NCI-H748 (cell line): Measurements from ENCODE around the gene WNT9B.

Experiments used
- DNase-seq: peaks from one replicate; lab custom pipeline; 2025; ENCODE audit not compliant: unreplicated experiment; lab: John Stamatoyannopoulos, UW

Gene WNT9B

DNA sequence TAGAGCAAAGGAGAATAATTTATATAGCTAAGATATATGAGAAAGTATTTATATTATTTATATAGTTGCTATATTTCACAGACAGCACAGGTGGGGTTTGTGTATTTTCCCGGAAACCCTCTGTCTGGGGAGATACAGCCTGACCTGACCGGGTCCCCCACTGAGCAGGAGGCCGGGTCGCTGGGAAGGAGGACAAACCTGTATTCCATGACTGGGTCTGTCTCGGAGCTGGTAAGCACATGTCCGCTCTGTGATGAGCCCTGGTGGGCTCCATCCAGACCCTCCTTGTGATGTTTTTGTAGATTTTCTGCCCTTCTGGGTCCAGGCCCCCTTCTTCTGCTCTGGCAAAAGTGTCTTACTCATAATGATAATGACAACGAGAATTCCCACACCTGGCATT is 27.7 kb downstream of the WNT9B start:
- DNase-seq: no peak

DNA sequence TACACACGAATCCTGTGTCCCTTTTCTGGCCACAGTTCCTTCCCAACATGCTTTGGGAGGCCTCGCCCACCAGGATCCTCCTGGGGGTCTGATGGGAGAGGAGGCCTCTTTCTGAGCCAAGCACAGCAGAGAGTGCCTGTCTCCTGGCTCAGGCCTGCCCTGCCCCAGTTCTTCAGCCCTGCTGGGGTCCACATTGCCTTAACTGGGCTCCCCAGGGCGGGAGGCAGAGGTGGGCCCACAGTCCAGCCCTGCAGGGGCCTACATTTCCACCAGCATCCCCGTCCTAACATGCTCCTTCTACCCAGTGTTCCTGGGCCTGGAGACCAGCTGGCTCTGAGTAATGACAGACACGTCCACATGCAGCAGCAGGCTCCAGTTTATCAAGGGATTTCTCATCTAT is 29.6 kb downstream of the WNT9B start:
- no peak for DNase-seq

DNA sequence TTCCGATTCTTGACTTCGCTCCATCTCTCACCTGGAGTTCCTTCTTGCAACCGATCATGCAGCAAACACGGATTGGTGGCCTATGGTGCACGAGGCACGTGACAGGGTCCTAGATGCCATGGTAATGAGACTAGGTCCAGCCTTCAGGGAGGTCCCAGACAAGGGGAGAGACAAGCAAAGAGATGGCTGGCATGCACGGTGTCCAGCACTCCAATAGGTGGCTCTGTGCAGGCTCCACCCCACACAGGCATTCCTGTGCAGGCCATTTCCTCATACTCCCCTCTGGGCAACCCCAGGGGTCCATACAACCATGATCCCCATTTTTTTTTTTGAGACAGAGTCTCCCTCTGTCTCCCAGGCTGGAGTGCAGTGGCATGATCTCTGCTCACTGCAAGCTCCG is 31.3 kb downstream of the WNT9B start:
- DNase-seq: no peak

DNA sequence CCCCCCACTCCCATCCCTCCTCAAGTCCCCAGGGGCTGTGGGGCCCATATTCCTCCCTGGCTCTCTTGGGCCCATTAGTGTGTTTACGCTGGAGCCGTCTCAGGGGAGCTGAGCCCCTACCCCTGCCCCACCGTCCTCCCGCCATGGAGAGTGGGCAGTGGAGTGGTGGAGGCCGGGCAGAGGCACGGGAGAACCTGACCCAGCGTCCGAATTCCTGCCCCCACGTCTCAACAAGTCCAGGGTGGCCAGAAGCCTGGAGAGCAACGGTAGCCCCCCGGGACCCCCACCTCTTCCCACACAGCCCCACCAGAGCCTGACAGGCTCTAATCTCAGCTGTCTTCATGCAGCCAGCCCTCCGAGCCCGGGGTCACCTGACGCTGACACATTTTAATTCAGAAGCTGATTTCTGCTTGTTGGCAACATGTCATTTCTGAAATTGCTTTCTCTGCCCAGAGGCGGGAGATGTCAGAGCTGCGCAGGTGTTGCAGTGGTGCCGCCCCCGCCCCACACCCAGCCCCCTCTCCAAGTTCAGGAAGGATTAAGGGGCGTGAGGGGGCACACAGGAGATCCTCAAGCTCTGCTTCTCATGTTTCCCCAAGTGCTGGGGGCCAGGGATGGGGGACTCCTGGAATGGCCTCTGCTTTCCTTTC is 32.6 kb downstream of the WNT9B start:
- no peak for DNase-seq

DNA sequence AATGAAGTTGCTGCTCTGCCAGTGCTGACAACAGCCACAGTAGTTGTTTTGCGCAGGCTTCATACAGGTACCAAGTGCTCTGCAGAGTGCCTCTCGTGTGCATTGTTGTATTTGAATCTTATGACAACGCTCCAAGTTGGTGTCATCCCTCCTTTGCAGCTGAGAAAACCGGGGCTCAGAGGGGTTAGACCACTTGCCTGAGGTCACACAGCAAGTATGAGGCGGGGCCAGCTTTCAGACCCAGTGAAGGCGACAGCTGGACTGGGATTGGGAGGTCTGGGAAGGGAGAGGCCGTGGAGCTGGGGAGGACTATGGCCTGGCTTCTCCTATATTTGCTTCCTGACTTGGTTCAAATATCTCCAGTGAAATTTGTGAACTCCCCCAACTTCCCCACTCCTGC is 33.2 kb downstream of the WNT9B start:
- DNase-seq: no peak

DNA sequence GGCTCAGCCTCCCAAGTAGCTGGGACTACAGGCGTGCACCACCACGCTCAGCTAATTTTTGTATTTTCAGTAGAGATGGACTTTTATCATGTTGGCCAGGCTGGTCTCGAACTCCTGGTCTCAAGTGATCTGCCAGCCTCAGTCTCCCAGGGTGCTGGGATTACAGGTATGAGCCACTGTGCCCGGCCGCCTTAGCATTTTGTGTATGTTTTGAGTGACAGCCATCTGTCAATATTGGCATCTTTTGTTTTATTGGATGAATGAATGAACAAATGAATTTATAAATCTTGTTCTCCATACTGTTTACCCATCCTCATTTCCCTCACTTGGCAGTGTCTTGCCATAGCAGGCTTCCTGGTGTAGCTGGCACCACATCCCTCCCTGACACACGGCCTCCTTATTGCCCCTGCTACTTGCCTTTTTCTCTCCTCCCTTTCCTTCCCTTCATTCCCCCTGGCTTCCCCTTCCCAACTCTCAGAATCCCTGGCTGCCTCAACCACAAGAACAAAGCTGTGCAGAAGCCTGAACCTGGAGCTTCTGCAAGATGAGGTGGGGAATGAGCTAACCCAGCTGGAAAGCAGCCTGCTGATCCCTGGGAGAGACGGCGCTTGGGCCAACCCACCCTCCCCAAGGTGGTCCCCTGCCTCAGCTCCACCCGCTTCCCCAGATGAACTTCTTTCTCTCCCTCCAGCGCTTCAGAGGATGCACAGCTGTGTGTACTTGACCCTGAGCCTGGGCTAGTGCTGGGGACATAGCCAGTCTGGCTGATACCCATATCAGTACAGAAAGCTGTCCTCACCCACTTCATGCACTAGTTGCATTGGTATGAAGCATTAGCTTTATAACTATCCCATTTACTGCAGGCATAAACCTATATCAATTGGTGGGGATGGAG is 34.3 kb downstream of the WNT9B start:
- DNase-seq: no peak

DNA sequence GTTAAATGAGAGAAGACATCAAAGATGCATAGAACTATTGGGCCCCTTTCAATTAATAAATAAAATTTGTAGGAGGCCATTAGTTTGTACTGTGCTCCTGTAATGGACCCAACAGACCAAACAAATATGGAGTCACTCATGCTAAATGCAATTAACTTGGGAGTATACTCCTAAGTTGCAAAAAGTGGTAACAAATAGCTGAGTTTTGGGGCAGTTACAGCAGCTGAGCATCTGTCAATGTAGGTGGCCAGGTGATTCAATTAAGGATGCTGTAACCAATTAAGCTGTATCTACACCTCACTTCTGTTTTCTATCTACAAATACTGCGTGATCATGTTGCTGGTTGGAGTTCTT is 34.9 kb downstream of the WNT9B start:
- DNase-seq: no peak

DNA sequence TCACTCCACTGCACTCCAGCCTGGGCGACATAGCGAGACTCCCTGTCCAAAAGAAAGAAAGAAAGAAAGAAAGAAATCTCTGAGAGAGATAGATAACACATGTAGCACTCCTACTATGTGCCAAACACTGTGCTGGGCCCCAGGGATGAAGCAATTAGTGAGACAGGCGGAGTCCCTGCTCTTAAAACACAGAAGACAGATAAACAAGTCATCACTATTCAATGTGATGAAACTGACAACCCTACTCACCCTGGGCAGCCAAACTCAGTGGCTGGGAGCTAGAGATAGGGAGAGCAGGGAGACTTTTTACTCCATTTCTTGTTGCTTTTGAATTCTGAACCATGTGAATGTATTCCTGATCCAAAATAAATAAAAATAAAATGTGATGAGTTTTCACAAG is 36.3 kb downstream of the WNT9B start:
- DNase-seq: no peak

DNA sequence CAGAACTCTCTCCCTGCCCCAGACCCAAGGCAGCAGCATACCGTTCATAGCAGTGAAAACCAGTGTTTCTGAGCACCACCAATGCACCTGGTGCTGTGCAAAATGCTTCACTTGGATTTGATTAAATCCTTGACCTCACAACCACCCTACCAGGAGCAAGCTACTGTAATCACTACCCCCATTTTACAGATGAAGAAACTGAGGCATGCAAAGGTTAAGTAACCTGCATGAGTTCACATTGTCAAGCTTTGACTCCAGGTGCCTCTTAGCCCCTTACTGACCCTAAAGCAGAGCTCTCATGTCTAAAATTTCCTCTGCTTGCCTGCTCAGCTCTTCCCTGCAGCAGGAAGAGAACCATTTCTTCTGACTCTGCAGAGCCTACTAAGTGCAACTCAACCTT is 37.3 kb downstream of the WNT9B start:
- DNase-seq: no peak

DNA sequence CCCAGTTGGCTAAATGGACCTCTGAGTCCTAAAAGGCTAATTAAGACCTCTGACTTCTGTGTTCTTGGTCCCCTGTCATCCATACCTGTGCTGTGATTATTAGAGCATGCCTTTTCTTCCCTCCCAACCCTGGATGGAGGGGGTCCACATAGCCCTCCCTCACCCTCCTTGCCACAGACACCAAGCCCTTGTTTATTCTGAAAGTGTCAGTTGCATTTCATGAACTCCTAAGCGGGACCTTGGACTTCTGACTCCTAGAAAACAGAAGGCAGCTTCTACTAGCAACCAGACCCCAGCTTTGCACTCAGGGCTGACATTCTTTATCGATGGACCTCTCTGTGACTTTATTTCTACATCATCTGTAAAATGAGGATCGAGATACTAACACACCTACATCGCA is 38.1 kb downstream of the WNT9B start:
- no peak for DNase-seq

DNA sequence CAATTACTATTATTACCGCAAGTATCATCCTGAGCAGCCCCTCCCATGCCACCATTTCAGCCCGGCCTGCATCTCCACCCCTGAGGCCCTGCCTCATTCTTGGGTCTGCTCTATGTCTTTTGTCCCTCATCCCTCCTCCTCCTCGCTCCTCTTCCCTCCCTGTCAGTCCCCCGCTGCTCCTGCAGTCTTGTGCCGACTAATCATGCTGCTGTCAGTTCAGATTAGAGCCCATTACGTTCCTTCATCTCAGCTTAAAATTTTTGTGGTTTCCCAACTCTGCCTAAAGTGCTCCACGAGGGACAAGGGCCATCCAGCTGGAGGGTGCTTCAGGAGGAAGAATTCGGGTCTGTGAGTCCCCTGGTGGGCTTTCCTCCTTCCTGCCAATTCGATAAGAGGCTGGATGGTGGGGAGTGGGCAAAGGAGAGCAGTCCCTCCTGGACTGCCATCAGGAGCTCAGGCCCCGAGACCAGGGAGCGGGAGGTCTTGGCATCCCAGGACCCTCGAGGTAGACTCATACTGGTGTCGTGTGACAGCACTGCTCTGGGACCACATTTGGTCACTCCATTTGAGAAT is 38.7 kb downstream of the WNT9B start:
- no peak for DNase-seq

DNA sequence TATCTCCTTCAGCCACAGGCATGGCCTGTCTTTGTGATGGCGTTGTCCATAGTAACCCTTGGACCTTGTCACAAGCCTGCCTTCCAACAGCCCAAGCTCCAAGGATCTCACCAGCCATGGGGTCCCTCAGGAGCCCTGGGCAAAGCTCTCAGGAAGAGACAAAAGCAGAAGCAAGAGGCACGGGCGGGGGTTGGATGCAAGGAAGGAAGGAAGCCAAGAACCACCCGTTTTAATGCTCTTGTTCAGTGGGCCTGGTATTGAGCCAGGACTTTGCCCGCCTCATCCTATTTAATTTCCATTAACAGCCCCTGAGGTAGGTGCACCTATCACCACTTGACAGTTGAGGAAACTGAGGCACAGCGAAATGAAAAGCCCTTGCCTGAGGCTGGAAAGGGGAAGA is 39.3 kb downstream of the WNT9B start:
- no peak for DNase-seq

DNA sequence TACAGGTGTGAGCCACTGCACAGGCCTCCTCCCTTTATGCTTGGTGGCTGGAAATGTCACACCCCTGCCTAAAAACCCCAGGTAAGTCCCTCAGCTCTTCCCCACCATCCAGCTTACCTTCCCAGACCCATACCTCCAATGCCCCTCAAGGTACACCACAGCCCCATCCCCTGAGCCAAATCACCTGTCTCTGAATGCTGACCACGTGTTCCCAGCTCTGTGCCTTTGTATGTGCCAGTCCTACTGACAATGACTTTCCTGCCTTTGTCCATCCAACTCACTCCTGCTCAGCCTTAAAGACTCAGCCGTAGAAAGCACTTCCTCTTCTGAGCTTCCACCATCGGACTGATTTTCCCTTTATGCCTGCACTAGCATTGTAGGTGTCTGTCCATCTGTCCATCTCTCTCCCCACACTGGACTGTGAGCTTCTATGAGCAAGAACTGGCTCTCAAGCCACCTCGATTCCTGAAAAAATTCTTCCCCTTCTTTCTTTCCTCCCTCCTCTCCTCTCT is 40.9 kb downstream of the WNT9B start:
- DNase-seq: no peak

DNA sequence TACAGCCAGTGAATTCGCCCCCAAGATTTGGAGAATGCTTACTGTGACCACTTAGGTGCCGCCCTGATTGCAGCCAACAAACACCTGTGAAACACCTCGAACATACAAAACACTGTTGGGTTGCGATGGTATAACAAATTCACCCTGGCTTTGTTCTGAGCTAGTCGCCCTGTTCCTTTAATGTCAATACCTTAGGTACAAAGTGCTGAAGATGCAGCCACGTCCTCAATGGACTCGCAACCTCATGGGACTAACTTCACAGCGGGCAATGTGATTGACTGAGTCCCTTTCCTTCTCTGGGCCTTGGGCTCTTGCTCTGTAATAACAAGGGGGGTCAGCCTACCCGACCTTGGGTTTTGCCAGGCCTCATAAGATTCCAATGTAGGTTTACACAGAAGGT is 42.6 kb downstream of the WNT9B start:
- no peak for DNase-seq

DNA sequence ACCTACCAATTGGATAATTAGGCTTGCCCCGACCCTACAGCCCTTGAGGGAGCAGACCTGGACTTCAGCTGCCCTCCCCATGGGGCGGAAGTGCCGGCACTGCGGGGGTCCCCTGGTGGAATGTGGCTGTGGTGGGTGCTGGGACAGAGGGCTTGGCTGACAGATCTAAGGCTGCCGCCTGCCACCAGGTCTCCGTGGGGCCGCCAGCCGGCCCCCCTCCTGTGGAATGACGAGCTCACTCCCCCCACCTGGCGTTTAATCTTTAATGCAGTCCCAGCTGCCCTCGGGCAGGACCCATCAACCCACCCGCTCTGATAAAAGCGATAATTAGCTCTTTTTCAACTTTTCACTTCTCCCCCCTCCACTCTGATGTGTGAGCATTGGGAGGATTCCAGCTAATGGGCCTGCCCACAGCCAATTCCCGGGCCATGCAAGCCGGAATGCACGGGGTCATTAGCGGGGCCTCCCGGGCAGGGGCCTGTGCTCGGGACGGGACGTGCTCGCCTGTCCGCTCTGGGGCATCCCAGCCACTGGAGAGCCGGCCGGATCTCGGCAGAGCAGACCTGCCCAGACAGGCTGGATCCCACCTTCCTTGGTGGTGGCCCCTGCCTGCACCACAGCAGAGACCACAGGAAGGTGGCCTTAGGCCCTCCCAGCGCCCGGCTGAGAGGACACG is 43.2 kb downstream of the WNT9B start:
- DNase-seq: no peak

DNA sequence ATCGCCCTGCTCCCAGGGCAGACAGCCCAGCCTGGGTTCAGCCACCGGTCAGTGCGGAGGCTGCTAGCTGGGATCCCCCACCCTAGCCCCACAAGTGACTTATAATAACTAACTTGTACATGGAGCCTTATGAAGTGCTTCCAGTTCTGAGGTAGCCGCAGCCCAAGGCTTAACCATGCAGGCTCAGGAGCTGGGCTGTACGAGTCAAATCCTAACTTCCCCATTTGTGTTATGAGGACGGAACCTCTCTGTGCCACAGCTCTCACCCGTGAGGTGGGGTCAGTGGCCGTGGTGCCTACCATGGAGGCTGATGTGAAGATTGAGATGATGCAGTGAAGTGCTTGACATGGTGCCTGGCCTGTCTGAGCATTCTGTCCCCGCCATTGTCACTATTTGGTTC is 43.8 kb downstream of the WNT9B start:
- DNase-seq: no peak

DNA sequence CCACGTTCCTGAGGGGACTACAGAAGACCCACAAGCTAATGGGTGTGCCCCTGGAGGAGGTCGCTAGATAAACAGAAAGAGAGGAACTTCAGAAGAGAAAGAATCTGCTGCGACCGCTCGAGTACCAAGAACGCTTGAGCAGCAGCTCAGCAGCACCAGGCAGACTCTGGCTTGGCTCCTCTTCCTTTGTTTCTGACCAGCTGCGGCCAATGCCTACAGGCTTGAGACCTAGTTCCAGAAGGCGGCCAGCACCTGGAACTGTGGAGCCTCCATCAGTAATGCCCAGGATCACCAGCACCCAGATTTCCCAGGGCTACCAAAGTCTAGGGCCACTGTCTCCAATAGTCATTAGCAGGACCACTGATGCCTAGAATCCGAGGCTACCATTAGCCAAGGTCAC is 45.6 kb downstream of the WNT9B start:
- no peak for DNase-seq

DNA sequence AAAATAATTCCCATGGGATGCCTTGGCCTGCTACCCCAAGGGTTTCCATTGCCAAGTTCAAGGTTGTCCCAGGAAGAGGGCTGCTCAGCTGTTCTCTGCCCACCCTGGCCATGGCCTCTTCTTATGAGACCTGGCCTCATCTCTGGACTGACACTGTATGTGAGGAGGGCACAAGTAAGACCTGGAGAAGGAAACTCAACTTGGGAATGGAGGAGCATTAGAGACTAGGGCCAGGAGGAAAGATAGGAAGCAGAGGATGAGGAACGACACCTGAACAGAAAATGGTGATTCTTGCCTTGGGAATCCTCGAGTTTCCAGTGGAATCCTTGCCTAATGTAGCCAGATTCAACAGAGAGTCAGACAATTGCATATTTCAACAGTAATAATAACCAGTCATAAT is 47.0 kb downstream of the WNT9B start:
- DNase-seq: no peak

DNA sequence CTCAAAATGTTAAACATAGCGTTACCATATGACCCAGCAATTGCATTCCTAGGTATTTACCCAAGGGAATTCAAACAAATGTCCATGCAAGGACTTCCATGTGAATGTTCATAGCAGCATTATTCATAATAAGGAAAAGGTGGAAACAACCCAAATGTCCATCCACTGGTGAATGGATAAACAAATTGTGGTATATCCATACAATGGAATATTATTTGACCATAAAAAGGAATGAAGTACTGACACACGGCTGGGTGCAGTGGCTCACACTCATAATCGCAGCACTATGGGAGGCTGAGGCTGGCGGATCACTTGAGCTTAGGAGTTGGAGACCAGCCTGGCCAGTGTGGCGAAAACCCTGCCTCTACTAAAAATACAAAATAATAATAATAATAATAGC is 47.5 kb downstream of the WNT9B start:
- no peak for DNase-seq

DNA sequence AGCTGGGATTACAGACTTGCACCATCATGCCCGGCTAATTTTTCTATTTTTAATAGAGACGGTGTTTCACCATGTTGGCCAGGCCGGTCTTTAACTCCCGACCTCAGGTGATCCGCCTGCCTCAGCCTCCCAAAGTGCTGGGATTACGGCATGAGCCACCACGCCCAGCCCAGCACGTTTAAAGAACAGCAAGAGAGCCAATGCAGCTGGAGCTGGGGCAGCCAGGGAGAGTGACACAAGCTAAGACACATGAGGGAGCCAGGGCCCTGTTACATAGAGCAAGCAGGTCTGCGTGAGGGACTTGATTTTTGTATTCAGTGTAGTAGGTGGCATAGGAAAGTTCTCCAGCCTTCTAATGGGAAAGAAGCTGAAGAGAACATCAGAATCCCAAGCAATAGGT is 49.9 kb downstream of the WNT9B start:
- no peak for DNase-seq

DNA sequence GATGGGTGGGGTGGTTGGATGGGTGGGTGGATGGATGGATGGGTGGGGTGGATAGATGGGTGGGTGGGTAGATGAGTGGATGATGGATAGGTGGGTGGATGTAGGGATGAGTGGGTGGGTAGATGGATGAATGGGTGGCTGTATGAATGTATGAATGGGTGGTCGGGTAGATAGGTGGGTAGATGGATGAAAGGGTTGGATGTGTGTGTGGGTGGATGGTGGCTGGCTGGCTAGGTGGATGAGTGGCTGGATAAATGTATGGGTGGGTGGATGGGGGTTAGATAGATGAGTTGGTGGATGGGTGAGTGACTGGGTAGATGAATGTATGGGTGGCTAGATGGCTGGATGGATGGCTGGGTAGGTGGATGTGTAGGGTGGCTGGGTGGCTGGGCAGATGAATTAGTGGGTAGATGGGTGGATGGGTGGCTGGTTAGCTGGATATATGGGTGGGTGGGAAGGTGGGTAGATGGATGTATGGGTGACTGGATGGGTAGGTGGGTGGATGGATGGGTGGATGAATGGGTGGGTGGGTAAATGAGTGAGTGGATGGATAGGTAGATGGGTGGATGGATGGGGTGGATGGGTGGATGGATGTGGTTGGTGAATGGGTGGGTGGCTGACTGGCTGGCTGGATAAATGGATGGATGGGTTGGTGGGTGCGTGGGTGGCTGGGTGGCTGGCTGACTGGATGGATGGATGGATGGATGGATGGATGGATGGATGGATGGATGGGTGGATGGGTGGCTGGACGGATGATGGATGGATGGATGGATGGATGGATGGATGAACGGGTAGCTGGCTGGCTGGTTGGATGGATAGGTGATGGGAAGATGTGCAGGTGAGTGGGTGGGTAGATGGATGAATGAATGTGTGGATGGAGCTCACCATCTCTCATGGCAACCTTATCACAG is 52.6 kb downstream of the WNT9B start:
- no peak for DNase-seq
